HG02981 (cell line): ENCODE measurements around the gene EPN3.

Experiments used
- ATAC-seq: cut with Tn5 transposase; IDR thresholded peaks from one replicate; pipeline ENCODE4 v1.9.1; 2021; ENCODE audit warnings: mild to moderate bottlenecking, moderate library complexity; ENCODE audit not compliant: unreplicated experiment

The EPN3 gene

GRCh38 chr17:50585346-50585745 is 52.8 kb downstream of the EPN3 start:
- ATAC-seq: no peak

- ATAC-seq: no peak
Observed at GRCh38 chr17:50585891-50586290, 53.4 kb downstream of the EPN3 start.

- no peak for ATAC-seq
Observed at GRCh38 chr17:50586421-50587247, 54.1 kb downstream of the EPN3 start.

- no peak for ATAC-seq
Observed at GRCh38 chr17:50587571-50587970, 55.0 kb downstream of the EPN3 start.

GRCh38 chr17:50588391-50589049 is 56.0 kb downstream of the EPN3 start:
- no peak for ATAC-seq

- ATAC-seq: no peak
Observed at GRCh38 chr17:50589095-50589705, 56.7 kb downstream of the EPN3 start.

- ATAC-seq: no peak
Observed at GRCh38 chr17:50590946-50591737, 58.6 kb downstream of the EPN3 start.

GRCh38 chr17:50593321-50593720 is 60.8 kb downstream of the EPN3 start:
- ATAC-seq: no peak
